Activated T-cell treated with anti-CD3 and anti-CD28 coated beads, Interleukin-2, amount 50 U/mL, for 4 hours (primary cell): ENCODE results near the gene CHCHD6. TPM values are rescaled to one million over a fixed set of nuclear protein-coding genes. Genes with fewer than 3 reads are reported as not detected.
"Not testable (repeated sequence)": the region's sequence is repeated elsewhere in the genome, so short reads cannot be mapped to it uniquely, and the experiment has no call there.

Source experiments
- ATAC-seq, 2 donors: fragments of 200-7000 bp; cut with Tn5 transposase; one replicate each; pipeline ENCODE4 v1.10.0; 2021
- DNase-seq: peaks from one replicate; pipeline ENCODE4 v3.0.0-alpha.2; 2020
- H3K27me3 Mint-ChIP-seq: one replicate; pipeline ENCODE4 v1.8.0; 2021; ENCODE audit warnings: low read depth, mixed read lengths
- H3K36me3 Mint-ChIP-seq: one replicate; pipeline ENCODE4 v1.8.0; 2022; ENCODE audit warnings: mixed read lengths; ENCODE audit not compliant: insufficient read depth
- H3K4me1 Mint-ChIP-seq: one replicate; pipeline ENCODE4 v1.8.0; 2021; ENCODE audit warnings: low read depth, mixed read lengths
- H3K4me3 Mint-ChIP-seq: one replicate; pipeline ENCODE4 v1.8.0; 2021; ENCODE audit warnings: mild to moderate bottlenecking, moderate library complexity, mixed read lengths
- H3K9me3 Mint-ChIP-seq: one replicate; pipeline ENCODE4 v1.8.0; 2021; ENCODE audit warnings: mixed read lengths
- total RNA-seq, 3 donors: library from RNA; stranded (reverse); gene quantifications; one replicate each; pipeline ENCODE4 v1.2.1, GENCODE V29; 2021

The CHCHD6 gene
- total RNA-seq, 3 donors from 2014 or later, result 17.9 to 23.6 (median 21.4) TPM

- no peak for ATAC-seq
- H3K9me3 Mint-ChIP-seq, result peaks cover 23% of the 10 kb centered on the region
- DNase-seq, result no peak
- no peak overlapping the region for H3K4me3 Mint-ChIP-seq
- H3K27me3 Mint-ChIP-seq, result no peaks in the 10 kb centered on the region
- peaks cover 20% of the 10 kb centered on the region for H3K36me3 Mint-ChIP-seq
- no peaks in the 10 kb centered on the region for H3K4me1 Mint-ChIP-seq
Observed at GRCh38 chr3:126773167-126773566, 69.1 kb downstream of the CHCHD6 start.

GRCh38 chr3:126773783-126774182 is 69.7 kb downstream of the CHCHD6 start:
- Mint-ChIP-seq H3K27me3 (no peaks in the 10 kb centered on the region), H3K9me3 (peaks cover 23% of the 10 kb centered on the region), H3K4me3 (no peak overlapping the region), H3K36me3 (peaks cover 19% of the 10 kb centered on the region), H3K4me1 (no peaks in the 10 kb centered on the region)
- no peak for ATAC-seq
- no peak for DNase-seq

- no peak for DNase-seq
- no peak overlapping the region for H3K4me3 Mint-ChIP-seq
- H3K36me3 Mint-ChIP-seq, result peaks cover 12% of the 10 kb centered on the region
- H3K27me3 Mint-ChIP-seq, result no peaks in the 10 kb centered on the region
- peaks cover 5% of the 10 kb centered on the region for H3K9me3 Mint-ChIP-seq
- ATAC-seq, result no peak
- no peaks in the 10 kb centered on the region for H3K4me1 Mint-ChIP-seq
Observed at GRCh38 chr3:126777366-126777765, 73.3 kb downstream of the CHCHD6 start.

GRCh38 chr3:126780666-126781065 is 76.6 kb downstream of the CHCHD6 start:
- peaks cover 2% of the 10 kb centered on the region for H3K4me1 Mint-ChIP-seq
- peaks cover 15% of the 10 kb centered on the region for H3K36me3 Mint-ChIP-seq
- no peaks in the 10 kb centered on the region for H3K9me3 Mint-ChIP-seq
- no peak for ATAC-seq
- no peak for DNase-seq
- H3K27me3 Mint-ChIP-seq, result no peaks in the 10 kb centered on the region
- H3K4me3 Mint-ChIP-seq, result no peak overlapping the region

GRCh38 chr3:126781406-126781805 is 77.4 kb downstream of the CHCHD6 start:
- Mint-ChIP-seq H3K36me3 (peaks cover 11% of the 10 kb centered on the region), H3K27me3 (no peaks in the 10 kb centered on the region), H3K4me1 (peaks cover 2% of the 10 kb centered on the region), H3K9me3 (no peaks in the 10 kb centered on the region), H3K4me3 (no peak overlapping the region)
- no peak for ATAC-seq
- DNase-seq, result no peak

GRCh38 chr3:126781889-126782491 is 78.0 kb downstream of the CHCHD6 start:
- no peaks in the 10 kb centered on the region for H3K27me3 Mint-ChIP-seq
- no peak for ATAC-seq
- H3K36me3 Mint-ChIP-seq, result peaks cover 11% of the 10 kb centered on the region
- H3K4me1 Mint-ChIP-seq, result peaks cover 2% of the 10 kb centered on the region
- no peak overlapping the region for H3K4me3 Mint-ChIP-seq
- DNase-seq, result no peak
- no peaks in the 10 kb centered on the region for H3K9me3 Mint-ChIP-seq

DNA sequence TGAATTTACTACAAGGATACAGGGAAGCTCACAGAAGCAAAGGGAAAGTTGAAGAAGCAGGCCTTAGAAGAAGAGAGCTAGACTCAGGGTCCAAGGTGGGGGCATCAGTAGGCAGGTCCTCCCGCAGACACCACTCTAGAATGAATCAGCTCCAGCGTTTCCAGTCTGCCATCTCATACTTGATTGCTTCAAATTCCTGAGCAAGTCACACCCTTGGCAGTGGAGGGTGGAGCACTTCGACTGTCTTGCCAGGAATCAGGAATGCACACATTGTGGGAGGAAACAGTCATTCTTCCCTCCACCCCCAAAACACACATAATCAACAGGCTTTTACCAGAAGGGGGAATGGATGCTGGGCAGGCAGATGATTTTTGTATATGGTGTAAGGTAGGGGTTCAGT is 78.5 kb downstream of the CHCHD6 start:
- ATAC-seq (no peak), DNase-seq (no peak)
- peaks cover 2% of the 10 kb centered on the region for H3K4me1 Mint-ChIP-seq
- no peaks in the 10 kb centered on the region for H3K9me3 Mint-ChIP-seq
- no peaks in the 10 kb centered on the region for H3K27me3 Mint-ChIP-seq
- peaks cover 11% of the 10 kb centered on the region for H3K36me3 Mint-ChIP-seq
- no peak overlapping the region for H3K4me3 Mint-ChIP-seq

DNA sequence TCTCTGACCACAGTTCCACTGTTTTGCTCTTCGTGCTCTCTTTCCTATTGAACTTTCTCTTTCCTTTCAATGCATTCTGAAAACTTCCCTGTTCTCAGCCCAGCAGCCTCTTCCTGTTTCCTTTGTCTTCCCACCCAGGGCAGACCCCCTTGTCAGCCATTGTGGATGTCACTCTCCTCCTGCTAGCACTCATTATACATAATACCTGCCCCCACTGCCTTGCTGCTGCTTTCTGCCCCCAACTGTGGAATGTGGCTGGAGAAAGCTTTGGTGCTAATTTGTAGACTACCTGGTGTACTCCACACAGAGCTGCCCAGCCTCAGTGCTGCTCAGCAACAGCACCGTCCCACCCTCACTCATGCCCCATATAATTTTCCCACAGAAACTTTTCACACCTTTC is 80.2 kb downstream of the CHCHD6 start:
- H3K27me3 Mint-ChIP-seq, result no peaks in the 10 kb centered on the region
- ATAC-seq (no peak), DNase-seq (no peak)
- H3K4me3 Mint-ChIP-seq, result no peak overlapping the region
- peaks cover 2% of the 10 kb centered on the region for H3K4me1 Mint-ChIP-seq
- H3K9me3 Mint-ChIP-seq, result peaks cover 7% of the 10 kb centered on the region
- peaks cover 17% of the 10 kb centered on the region for H3K36me3 Mint-ChIP-seq

DNA sequence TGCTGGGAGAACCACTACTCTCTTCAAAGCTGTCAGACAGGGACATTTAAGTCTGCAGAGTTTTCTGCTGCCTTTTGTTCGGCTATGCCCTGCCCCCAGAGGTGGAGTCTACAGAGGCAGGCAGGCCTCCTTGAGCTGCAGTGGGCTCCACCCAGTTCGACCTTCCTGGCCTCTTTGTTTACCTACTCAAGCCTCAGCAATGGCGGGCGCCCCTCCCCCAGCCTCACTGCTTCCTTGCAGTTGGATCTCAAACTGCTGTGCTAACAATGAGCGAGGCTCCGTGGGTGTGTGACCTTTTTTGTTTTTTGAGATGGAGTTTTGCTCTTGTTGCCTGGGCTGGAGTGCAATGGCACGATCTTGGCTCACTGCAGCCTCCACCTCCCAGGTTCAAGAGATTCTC is 87.3 kb downstream of the CHCHD6 start:
- Mint-ChIP-seq H3K36me3 (peaks cover 21% of the 10 kb centered on the region), H3K9me3 (peaks cover 33% of the 10 kb centered on the region)
- ATAC-seq, H3K4me1 Mint-ChIP-seq, H3K4me3 Mint-ChIP-seq, DNase-seq, H3K27me3 Mint-ChIP-seq: not testable (repeated sequence)

GRCh38 chr3:126792998-126793397 is 89.0 kb downstream of the CHCHD6 start:
- Mint-ChIP-seq H3K36me3 (peaks cover 21% of the 10 kb centered on the region), H3K9me3 (peaks cover 33% of the 10 kb centered on the region), H3K4me3 (no peak overlapping the region), H3K4me1 (peaks cover 2% of the 10 kb centered on the region), H3K27me3 (no peaks in the 10 kb centered on the region)
- DNase-seq (no peak), ATAC-seq (no peak)

DNA sequence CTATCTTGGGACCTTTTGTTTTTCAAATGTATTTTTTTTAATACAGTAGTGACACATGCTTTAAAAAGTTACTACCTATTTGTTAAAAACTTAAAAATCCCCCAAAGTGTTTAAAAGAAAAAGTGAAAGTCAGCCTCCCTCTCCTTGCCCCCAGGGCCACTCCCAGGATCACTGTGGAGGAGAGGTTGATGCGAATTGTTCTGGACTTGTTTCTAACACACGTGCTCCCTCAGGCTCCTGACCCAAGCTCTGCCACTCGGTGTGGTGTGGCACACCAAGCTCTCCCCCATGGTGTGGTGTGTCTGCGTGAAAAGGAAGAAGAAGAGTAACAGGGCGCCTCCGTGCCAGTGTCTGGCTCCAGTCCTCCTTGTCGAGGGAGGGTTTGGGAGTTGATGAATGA is 93.5 kb downstream of the CHCHD6 start:
- ATAC-seq, result no peak
- DNase-seq, result no peak
- Mint-ChIP-seq H3K27me3 (no peaks in the 10 kb centered on the region), H3K36me3 (peaks cover 32% of the 10 kb centered on the region), H3K9me3 (peaks cover 23% of the 10 kb centered on the region), H3K4me3 (no peak overlapping the region), H3K4me1 (no peaks in the 10 kb centered on the region)

GRCh38 chr3:126798521-126798920 is 94.5 kb downstream of the CHCHD6 start:
- ATAC-seq (no peak), DNase-seq (no peak)
- Mint-ChIP-seq H3K9me3 (peaks cover 14% of the 10 kb centered on the region), H3K4me1 (no peaks in the 10 kb centered on the region), H3K27me3 (no peaks in the 10 kb centered on the region), H3K4me3 (no peak overlapping the region), H3K36me3 (peaks cover 28% of the 10 kb centered on the region)

DNA sequence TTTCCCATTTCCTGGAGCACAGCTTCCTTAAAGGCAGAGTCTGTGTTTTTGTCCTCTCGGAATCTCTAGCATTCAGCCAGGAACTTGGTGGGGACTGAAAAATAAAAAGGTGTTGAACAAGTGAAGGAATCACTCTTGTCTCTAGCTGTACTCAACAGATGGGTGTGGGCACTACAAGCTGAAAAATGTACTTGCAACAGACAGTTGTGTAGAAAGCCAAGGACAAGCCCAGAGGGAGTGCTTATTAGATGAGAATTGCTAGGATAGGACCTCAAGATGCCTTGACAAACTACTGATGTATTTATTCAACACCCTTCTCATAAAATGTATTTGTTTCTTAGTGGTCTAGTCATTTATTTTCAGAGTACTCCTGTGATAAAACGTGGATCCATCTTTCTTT is 95.1 kb downstream of the CHCHD6 start:
- Mint-ChIP-seq H3K4me1 (no peaks in the 10 kb centered on the region), H3K4me3 (no peak overlapping the region), H3K9me3 (peaks cover 8% of the 10 kb centered on the region), H3K36me3 (peaks cover 23% of the 10 kb centered on the region), H3K27me3 (no peaks in the 10 kb centered on the region)
- no peak for DNase-seq
- no peak for ATAC-seq

DNA sequence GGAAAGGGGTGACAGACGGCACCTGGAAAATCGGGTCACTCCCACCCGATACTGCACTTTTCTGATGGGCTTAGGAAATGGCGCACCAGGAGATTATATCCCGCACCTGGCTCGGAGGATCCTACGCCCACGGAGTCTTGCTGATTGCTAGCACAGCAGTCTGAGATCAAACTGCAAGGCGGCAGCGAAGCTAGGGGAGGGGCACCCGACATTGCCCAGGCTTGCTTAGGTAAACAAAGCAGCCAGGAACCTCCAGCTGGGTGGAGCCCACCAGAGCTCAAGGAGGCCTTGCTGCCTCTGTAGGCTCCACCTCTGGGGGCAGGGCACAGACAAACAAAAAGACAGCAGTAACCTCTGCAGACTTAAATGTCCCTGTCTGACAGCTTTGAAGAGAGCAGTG is 97.3 kb downstream of the CHCHD6 start:
- peaks cover 23% of the 10 kb centered on the region for H3K36me3 Mint-ChIP-seq
- not testable (repeated sequence) for DNase-seq, H3K27me3 Mint-ChIP-seq, H3K9me3 Mint-ChIP-seq, H3K4me3 Mint-ChIP-seq, ATAC-seq, H3K4me1 Mint-ChIP-seq

- no peak for ATAC-seq
- no peak for DNase-seq
- Mint-ChIP-seq H3K27me3 (no peaks in the 10 kb centered on the region), H3K9me3 (peaks cover 8% of the 10 kb centered on the region), H3K4me1 (no peaks in the 10 kb centered on the region), H3K4me3 (no peak overlapping the region), H3K36me3 (no peaks in the 10 kb centered on the region)
Observed at GRCh38 chr3:126807795-126808194, 103.8 kb downstream of the CHCHD6 start.

- peaks cover 8% of the 10 kb centered on the region for H3K9me3 Mint-ChIP-seq
- DNase-seq, result no peak
- H3K4me1 Mint-ChIP-seq, result no peaks in the 10 kb centered on the region
- no peak overlapping the region for H3K4me3 Mint-ChIP-seq
- no peaks in the 10 kb centered on the region for H3K36me3 Mint-ChIP-seq
- no peak for ATAC-seq
- no peaks in the 10 kb centered on the region for H3K27me3 Mint-ChIP-seq
Observed at GRCh38 chr3:126811530-126811929, 107.5 kb downstream of the CHCHD6 start.
